Memory B cell (primary cell): Measurements from ENCODE around the gene TTYH1.

Experiments used
- ATAC-seq: fragments of 150-1000 bp; cut with Tn5 transposase; 2 replicates; pipeline ENCODE4 v1.10.0; 2021; ENCODE audit warnings: low read depth, mild to moderate bottlenecking, moderate library complexity
- DNase-seq, 2 donors: peaks; one replicate each; pipeline ENCODE4 v3.0.0; 2022; ENCODE audit warnings: low spot score in 2 of 2
- H3K27ac Mint-ChIP-seq: one replicate; pipeline ENCODE4 v1.8.0; 2022; ENCODE audit warnings: mild to moderate bottlenecking, moderate library complexity, mixed read lengths
- H3K27me3 Mint-ChIP-seq: one replicate; pipeline ENCODE4 v1.8.0; 2022; ENCODE audit warnings: mixed read lengths
- H3K36me3 Mint-ChIP-seq: one replicate; pipeline ENCODE4 v1.8.0; 2022; ENCODE audit warnings: mild to moderate bottlenecking, mixed read lengths
- H3K4me1 Mint-ChIP-seq: one replicate; pipeline ENCODE4 v1.8.0; 2022; ENCODE audit warnings: mixed read lengths
- H3K4me3 Mint-ChIP-seq: one replicate; pipeline ENCODE4 v1.8.0; 2022; ENCODE audit warnings: mild to moderate bottlenecking, moderate library complexity, mixed read lengths
- H3K9me3 Mint-ChIP-seq: one replicate; pipeline ENCODE4 v1.8.0; 2022; ENCODE audit warnings: mixed read lengths

Gene TTYH1

DNA sequence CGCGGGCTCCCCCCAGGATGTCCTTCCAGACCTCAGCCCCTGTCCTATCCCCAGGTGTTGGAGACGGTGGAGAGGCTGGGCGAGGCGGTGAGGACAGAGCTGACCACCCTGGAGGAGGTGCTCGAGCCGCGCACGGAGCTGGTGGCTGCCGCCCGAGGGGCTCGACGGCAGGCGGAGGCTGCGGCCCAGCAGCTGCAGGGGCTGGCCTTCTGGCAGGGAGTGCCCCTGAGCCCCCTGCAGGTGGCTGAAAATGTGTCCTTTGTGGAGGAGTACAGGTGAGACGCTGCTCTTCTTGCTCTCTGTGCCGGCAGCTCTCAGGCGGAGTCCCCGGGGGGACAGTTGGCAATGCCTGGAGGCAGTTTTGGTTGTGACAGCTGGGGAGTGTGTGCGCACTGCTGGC, 6.9 kb downstream of the TTYH1 start:
- Mint-ChIP-seq H3K36me3 (peaks cover 2% of the 10 kb centered on the region), H3K4me1 (peaks cover 10% of the 10 kb centered on the region), H3K27ac (no peak overlapping the region), H3K27me3 (peaks cover 34% of the 10 kb centered on the region), H3K4me3 (no peak overlapping the region), H3K9me3 (no peaks in the 10 kb centered on the region)
- DNase-seq, result no peak
- ATAC-seq, result no peak

DNA sequence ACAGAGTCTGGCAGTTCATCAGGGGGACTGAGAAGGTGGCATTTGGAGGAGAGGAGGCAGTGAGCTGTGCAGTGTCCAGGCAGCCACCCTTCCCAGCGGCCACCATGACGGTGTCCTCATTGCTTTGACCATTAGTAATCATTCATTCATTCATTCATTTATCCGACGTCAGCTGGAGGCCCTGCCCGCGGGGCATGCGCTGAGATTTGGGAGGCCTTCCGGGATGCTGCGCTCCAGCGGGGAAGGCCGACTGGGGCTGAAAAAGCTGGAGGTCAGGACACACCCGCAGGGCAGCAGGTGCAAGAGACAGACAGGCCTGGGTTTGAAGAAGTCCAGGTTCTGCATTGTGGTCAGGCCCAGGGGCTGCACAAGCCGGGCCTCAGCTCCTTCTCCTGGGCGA, 8.9 kb downstream of the TTYH1 start:
- peaks cover 30% of the 10 kb centered on the region for H3K27me3 Mint-ChIP-seq
- DNase-seq (no peak), ATAC-seq (no peak)
- H3K27ac Mint-ChIP-seq, result no peak overlapping the region
- no peaks in the 10 kb centered on the region for H3K4me1 Mint-ChIP-seq
- H3K36me3 Mint-ChIP-seq, result peaks cover 2% of the 10 kb centered on the region
- no peak overlapping the region for H3K4me3 Mint-ChIP-seq
- H3K9me3 Mint-ChIP-seq, result no peaks in the 10 kb centered on the region

DNA sequence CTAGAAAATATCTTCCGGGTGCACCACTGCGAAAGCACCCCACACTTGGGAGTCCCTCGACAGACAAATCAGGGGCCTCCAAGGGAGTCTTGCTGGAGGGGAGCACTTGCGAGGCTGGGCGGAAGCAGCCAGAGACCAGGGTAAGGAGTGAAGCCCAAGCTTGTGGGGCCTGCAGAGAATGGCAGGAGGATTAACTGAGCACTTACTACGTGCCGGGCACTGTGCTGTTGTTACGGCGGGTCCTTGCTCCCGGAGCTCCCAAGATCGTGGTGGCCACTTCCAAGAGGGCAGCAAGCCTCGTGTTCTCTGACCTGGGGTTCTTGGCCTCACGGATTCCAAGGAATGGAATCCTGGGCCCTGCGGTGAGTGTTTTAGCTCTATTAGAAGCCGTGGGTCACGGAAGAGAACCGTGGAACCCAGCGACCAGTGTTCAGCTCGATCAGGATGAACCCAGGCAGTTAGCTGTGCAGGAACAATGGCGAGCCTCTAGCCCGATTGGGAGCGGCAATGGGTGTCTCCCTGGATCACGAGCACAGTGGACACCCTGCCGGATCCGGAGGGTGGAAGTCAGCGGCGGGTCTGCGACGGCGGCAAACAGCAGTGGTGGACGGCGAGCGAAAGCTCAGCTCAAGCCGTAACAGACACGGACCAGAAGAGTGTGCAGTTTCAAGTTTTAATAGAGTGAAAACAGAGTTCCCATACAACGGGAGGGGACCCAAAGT, 9.6 kb downstream of the TTYH1 start:
- Mint-ChIP-seq H3K27me3 (peaks cover 31% of the 10 kb centered on the region), H3K36me3 (peaks cover 2% of the 10 kb centered on the region), H3K9me3 (no peaks in the 10 kb centered on the region), H3K27ac (no peak overlapping the region), H3K4me3 (no peak overlapping the region), H3K4me1 (no peaks in the 10 kb centered on the region)
- no peak for DNase-seq
- no peak for ATAC-seq

DNA sequence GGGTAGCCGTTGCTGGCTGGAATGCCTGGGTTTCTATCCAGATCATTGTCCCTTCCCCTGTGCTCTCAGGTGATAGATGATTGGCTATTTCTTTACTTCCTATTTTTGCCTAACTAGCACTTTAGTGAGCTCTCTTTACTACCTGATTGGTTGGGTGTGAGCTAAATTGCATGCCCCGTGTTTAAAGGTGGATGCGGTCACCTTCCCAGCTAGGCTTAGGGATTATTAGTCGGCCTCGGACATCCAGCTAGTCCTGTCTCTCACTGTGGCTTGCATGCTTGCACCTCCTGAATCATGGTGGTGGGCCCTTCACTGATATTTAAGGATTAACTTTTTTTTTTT, 10.1 kb downstream of the TTYH1 start:
- Mint-ChIP-seq H3K27ac (no peak overlapping the region), H3K36me3 (peaks cover 2% of the 10 kb centered on the region)
- no peak for DNase-seq

DNA sequence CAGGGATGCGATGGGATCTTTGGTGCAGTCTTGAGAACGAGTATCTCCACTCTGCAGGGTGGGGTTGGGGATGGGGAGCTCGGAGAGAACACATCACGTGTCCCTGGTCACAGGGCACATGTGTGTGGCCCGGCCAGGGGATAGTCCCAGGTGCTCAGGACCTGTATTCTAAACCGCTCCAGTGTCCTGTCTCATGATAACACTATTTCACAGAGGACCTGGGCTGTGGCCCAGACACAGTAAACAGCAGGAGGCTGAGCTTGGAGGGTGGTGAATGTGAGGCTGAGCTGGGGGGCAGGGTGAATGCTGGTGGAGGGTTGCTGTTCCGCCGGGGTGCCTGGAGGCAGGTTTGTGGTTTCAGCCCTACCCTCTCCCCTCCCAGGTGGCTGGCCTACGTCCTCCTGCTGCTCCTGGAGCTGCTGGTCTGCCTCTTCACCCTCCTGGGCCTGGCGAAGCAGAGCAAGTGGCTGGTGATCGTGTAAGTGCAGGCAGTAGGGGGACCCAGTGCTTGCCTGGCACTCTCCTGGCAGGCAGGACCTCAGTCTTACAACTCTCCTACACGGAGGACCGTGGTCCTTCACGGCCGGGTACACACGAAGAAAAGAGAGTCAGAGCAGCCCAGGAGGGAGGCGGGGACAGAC, 11.1 kb downstream of the TTYH1 start:
- Mint-ChIP-seq H3K4me3 (no peak overlapping the region), H3K27ac (no peak overlapping the region), H3K27me3 (peaks cover 33% of the 10 kb centered on the region), H3K36me3 (peaks cover 2% of the 10 kb centered on the region), H3K4me1 (peaks cover 6% of the 10 kb centered on the region), H3K9me3 (no peaks in the 10 kb centered on the region)
- DNase-seq (no peak), ATAC-seq (no peak)

More for the DNA sequence above, 10.1 kb downstream of the TTYH1 start:
- Mint-ChIP-seq H3K4me3 (no peak overlapping the region), H3K4me1 (peaks cover 2% of the 10 kb centered on the region), H3K9me3 (no peaks in the 10 kb centered on the region), H3K27me3 (peaks cover 31% of the 10 kb centered on the region)
- no peak for ATAC-seq

DNA sequence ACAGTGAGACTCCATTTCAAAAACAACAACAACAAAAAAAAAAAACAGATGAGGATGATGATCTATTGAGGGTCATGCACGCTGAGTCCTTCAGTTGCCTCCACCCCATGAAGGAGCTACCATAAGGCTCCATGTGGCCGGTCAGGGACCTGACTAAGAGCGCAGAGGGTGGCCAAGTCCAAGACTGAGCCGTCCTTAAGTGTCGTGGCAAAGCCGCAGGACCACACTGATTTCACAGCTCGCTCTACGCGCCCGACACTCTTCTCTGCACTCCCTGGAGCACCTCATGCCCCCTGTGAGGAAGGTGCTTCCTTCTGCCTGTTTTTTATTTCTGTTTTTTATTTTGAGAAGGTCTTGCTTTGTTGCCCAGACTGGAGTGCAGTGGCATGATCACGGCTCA, 12.3 kb downstream of the TTYH1 start:
- Mint-ChIP-seq H3K36me3 (peaks cover 2% of the 10 kb centered on the region), H3K4me1 (peaks cover 6% of the 10 kb centered on the region), H3K27ac (no peak overlapping the region), H3K4me3 (no peak overlapping the region), H3K27me3 (peaks cover 33% of the 10 kb centered on the region), H3K9me3 (no peaks in the 10 kb centered on the region)
- ATAC-seq, result no peak
- no peak for DNase-seq

DNA sequence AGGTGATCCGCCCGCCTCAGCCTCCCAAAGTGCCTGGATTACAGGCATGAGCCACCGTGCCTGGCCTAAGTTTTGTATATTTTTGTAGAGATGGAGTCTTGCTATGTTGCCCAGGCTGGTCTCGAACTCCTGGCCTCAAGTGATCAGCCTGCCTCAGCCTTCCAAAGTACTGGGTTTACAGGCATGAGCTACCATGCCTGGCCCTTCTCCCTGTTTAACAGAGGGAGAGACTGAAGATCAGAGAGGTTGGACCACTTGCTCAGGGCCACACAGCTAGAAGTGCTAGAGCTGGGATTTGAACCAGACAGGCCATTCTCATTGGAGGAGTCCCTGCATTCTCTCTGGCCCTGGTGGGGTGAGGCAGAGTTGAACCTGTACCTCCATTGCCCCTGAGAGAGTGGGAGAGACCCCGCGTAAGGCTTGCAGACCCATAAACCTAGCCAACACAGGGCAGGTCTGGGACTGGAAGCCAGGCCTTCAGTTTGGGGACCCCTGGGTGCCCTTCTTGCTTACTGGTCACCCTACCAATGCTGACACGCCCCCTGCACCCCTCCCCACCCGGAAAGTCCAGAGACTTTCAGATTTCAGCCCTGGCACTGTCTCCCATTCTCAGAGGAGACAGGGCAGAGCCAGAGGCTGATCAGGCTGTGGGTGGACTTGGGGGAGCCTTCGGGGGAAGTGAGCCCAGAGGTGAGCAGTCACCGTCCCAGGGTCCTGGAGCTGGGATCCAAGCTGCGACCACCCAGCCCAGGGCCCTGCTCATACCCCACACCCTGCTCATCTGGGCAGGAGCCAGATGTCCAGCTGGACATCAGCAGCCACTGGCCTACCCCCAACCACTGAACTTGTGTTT, 13.3 kb downstream of the TTYH1 start:
- Mint-ChIP-seq H3K27ac (no peak overlapping the region), H3K36me3 (no peaks in the 10 kb centered on the region), H3K4me1 (peaks cover 6% of the 10 kb centered on the region), H3K4me3 (no peak overlapping the region), H3K27me3 (peaks cover 29% of the 10 kb centered on the region), H3K9me3 (no peaks in the 10 kb centered on the region)
- no peak for DNase-seq
- ATAC-seq, result no peak

DNA sequence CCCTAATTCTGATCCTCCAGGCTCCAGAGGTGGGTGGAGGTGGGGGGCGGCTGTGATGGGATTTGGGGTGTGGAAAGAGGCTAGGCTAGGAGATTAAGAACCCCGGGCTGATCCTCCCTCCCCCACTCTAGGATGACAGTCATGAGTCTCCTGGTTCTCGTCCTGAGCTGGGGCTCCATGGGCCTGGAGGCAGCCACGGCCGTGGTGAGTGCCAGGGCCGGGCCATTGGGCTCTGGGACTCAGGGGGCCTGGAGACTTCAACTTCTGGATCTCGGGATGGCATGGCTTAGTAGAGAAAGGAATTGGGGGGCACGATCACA, 13.9 kb downstream of the TTYH1 start:
- no peaks in the 10 kb centered on the region for H3K9me3 Mint-ChIP-seq
- no peaks in the 10 kb centered on the region for H3K36me3 Mint-ChIP-seq
- H3K27ac Mint-ChIP-seq, result no peak overlapping the region
- H3K4me1 Mint-ChIP-seq, result peaks cover 9% of the 10 kb centered on the region
- ATAC-seq (no peak), DNase-seq (no peak)
- peaks cover 26% of the 10 kb centered on the region for H3K27me3 Mint-ChIP-seq
- H3K4me3 Mint-ChIP-seq, result no peak overlapping the region

DNA sequence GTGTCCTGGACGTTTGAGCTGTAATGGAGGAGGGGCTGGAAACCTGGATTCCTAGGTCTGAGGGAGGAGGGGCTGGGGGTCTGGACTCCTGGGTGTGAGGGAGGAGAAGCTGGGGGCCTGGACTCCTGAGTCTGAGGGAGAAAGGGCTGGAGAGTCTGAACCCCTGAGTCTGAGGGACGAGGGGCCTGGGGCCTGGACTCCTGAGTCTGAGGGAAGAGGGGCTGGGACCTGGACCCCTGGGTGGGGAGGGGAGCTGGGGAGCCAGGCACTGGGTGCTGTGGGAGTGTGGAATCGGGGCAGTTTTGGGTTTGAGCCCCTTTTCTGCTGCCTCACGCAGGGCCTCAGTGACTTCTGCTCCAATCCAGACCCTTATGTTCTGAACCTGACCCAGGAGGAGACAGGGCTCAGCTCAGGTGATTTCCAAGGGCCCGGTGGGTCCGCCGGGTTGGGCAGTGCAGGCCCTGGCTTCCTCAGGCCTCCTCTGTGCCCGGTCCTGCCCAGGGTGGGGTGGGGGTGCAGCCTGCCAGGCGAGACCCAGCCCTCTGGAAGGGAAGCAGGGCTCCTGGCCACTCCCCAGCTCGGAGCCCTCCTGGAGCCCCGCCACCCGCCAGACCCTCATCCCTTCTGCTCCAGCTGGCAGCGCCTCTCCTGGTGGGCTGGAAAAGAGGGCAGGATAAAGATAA, 14.4 kb downstream of the TTYH1 start:
- Mint-ChIP-seq H3K4me3 (no peak overlapping the region), H3K36me3 (no peaks in the 10 kb centered on the region), H3K27me3 (peaks cover 26% of the 10 kb centered on the region), H3K9me3 (no peaks in the 10 kb centered on the region), H3K4me1 (peaks cover 15% of the 10 kb centered on the region), H3K27ac (no peak overlapping the region)
- ATAC-seq (no peak), DNase-seq (no peak)

DNA sequence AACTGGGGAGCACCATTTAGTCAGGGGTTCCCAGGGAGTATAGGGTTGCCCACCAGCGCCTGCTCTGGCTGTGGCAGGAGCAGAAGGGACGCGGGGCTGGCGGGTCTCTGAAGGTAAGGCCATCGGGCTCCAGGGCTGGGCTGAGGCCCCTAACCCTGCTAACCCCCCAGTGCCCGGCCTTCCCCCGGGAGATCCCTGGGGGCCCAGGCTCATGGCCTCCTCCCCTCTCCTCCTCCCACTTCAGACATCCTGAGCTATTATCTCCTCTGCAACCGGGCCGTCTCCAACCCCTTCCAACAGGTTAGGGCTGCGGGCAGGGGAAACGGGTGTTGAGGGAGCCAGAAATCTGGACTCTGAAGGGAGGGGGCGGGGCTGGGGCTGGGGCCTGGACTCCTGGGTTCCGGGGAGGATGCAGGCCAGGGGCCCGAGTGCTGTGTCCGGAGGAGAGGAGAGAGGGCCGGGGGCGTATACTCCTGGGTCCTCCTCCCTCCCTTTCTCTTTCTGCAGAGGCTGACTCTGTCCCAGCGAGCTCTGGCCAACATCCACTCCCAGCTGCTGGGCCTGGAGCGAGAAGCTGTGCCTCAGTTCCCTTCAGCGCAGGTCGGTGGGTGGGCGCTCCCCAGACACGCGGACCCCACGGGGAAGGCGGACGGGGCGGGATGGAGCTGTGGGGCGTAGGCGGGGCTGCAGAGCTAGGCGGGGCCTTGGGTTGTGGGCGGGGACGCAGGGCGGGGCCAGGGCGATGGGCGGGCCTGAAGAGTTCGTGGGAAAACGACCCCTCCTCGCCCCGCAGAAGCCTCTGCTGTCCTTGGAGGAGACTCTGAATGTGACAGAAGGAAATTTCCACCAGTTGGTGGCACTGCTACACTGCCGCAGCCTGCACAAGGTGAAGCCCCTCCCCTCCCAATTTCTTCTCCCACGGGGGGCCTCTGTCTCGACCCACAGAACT, 15.3 kb downstream of the TTYH1 start:
- H3K4me3 Mint-ChIP-seq, result peak overlapping the region; percentile 69

DNA sequence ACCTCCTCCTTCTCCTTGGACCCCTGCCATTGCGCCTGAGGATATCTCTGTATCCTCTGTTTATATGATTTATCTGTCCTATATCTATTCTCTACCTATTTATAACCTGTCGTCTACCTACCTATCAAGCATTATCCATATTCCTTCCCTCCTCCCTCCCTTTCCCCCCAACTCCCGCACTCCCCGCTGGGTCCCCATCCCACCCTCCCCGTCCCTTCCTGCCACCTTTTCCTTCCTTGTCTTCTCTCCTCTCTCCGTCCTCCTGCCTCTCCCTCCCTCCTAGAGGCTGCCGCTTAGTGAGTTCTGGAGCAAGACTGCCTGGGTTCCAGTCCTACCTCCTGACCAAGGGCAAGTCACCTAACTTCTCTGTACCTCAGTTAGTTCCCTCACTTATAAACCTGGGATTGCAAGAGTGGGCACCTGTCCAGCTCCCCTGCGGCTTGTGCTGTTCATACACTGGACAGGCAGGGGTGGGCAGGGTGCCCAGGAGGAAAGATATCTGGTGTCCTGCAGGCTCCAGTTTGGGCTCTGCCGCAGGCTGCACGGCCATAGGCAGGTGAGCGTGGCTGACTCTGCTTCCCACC, 16.1 kb downstream of the TTYH1 start:
- DNase-seq (no peak), ATAC-seq (no peak)
- Mint-ChIP-seq H3K27me3 (peaks cover 19% of the 10 kb centered on the region), H3K27ac (no peak overlapping the region), H3K9me3 (no peaks in the 10 kb centered on the region), H3K4me1 (peaks cover 20% of the 10 kb centered on the region), H3K4me3 (peak overlapping the region; percentile 69), H3K36me3 (no peaks in the 10 kb centered on the region)

More for the DNA sequence above, 15.3 kb downstream of the TTYH1 start:
- Mint-ChIP-seq H3K27me3 (peaks cover 26% of the 10 kb centered on the region), H3K36me3 (no peaks in the 10 kb centered on the region), H3K9me3 (no peaks in the 10 kb centered on the region), H3K4me1 (peaks cover 18% of the 10 kb centered on the region), H3K27ac (no peak overlapping the region)
- DNase-seq (no peak), ATAC-seq (peak; percentile 81)

DNA sequence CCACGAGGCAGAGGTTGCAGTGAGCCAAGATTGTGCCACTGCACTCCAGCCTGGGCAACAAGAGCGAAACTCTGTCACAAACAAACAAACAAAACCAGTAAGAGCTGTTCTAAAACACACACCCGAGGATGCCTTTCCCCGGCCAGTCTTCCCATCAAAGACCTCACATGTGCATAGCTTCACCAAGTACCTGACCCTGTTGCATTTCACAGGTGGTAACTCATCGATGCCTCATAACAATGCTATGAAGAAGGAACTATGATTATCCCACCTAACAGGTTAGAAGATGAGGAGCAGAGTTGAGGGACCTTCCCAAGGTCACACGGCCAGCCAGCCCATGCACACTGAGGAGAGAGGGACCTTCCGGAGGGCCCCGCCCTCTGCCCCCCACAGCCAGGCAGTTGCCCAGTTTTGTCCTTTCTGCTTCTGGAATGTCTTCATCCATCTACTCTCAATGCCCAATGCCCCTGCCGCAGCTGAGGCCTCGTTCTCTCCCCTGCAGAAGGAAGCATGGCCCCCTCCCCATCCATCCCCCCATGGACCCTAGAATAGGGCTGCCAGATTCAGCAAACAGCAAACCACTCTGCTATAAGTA, 17.0 kb downstream of the TTYH1 start:
- H3K27me3 Mint-ChIP-seq, result peaks cover 14% of the 10 kb centered on the region
- H3K4me1 Mint-ChIP-seq, result peaks cover 23% of the 10 kb centered on the region
- no peak overlapping the region for H3K27ac Mint-ChIP-seq
- DNase-seq (no peak), ATAC-seq (no peak)
- no peak overlapping the region for H3K4me3 Mint-ChIP-seq
- H3K9me3 Mint-ChIP-seq, result no peaks in the 10 kb centered on the region
- H3K36me3 Mint-ChIP-seq, result peaks cover 3% of the 10 kb centered on the region

DNA sequence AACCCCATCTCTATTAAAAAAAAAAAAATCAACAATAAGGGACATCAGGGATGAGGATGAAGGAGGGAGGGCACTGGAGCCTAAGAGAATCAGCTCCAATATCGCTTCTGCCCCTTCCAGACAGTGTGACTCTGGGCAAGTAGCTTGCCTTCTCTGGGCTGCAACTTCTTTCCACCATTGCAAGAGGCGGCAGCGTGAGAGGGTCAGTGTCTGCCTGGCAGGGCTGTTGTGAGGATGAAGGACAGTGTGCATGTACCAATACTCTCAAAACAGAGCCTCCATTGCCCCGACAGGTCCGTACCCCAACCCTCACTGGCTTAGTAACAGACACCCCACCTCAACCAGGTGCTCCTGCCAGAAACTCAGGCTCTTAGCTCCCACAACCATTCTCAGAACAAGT, 18.4 kb downstream of the TTYH1 start:
- Mint-ChIP-seq H3K36me3 (peaks cover 3% of the 10 kb centered on the region), H3K9me3 (no peaks in the 10 kb centered on the region), H3K4me1 (peaks cover 24% of the 10 kb centered on the region), H3K27me3 (peaks cover 11% of the 10 kb centered on the region), H3K4me3 (no peak overlapping the region), H3K27ac (no peak overlapping the region)
- DNase-seq (no peak), ATAC-seq (no peak)
